SK-N-SH (cell line): Measurements from ENCODE around the gene GTF3C1.

Experiments used
- CTCF ChIP-seq: fragments of 200-600 bp; sonication (generic); IDR thresholded peaks from 2 replicates; pipeline ENCODE4 v1.6.1; 2017; ENCODE audit warnings: antibody characterized with exemption, mild to moderate bottlenecking, moderate library complexity
- EP300 ChIP-seq, 2 experiments: IDR thresholded peaks; 2 replicates each; pipeline versions ENCODE4 v1.4.0 to v1.6.1; 2012; ENCODE audit warnings: borderline replicate concordance in 1 of 2, low read depth in 1 of 2, low read length in 1 of 2
- EZH2phosphoT487 ChIP-seq: fragments of 200-600 bp; sonication (generic); IDR thresholded peaks from 2 replicates; pipeline ENCODE4 v1.6.1; 2017; ENCODE audit warnings: low read depth, mixed run types, mild to moderate bottlenecking, antibody characterized with exemption, moderate library complexity, borderline replicate concordance
- FOXJ3 ChIP-seq: sonication (generic); formaldehyde crosslinking; IDR thresholded peaks from 2 replicates; pipeline ENCODE4 v1.5.1; 2020; ENCODE audit warnings: mild to moderate bottlenecking, missing genetic modification reagents
- MAX ChIP-seq: IDR thresholded peaks from 2 replicates; pipeline ENCODE4 v1.4.0; 2012; ENCODE audit warnings: low read depth
- POLR2AphosphoS5 ChIP-seq: IDR thresholded peaks from 2 replicates; pipeline ENCODE4 v1.6.1; 2012; ENCODE audit warnings: low read depth, low read length
- RAD21 ChIP-seq: IDR thresholded peaks from 2 replicates; pipeline ENCODE4 v1.6.1; 2012; ENCODE audit warnings: mild to moderate bottlenecking, low read length
- RCOR1 ChIP-seq: fragments of 150-350 bp; IDR thresholded peaks from 2 replicates; pipeline ENCODE4 v1.6.1; 2017; ENCODE audit warnings: antibody characterized with exemption, low read length
- SIN3A ChIP-seq: IDR thresholded peaks from 2 replicates; pipeline ENCODE4 v1.6.1; 2012; ENCODE audit warnings: low read depth, mild to moderate bottlenecking, low read length, moderate library complexity, borderline replicate concordance
- SMC3 ChIP-seq: IDR thresholded peaks from 2 replicates; pipeline ENCODE4 v1.6.1; 2012; ENCODE audit warnings: low read depth, low read length, improper control_type of control experiment
- TEAD4 ChIP-seq: IDR thresholded peaks from 2 replicates; pipeline ENCODE4 v1.4.0; 2012; ENCODE audit warnings: mild to moderate bottlenecking, borderline replicate concordance; ENCODE audit not compliant: insufficient read depth
- ZBTB33 ChIP-seq: IDR thresholded peaks from 2 replicates; pipeline ENCODE4 v1.4.0; 2012; ENCODE audit warnings: low read depth, borderline replicate concordance
- TF ChIP-seq, protein P1 (sequence below): IDR thresholded peaks from 2 replicates; pipeline ENCODE4 v1.6.1; 2012; ENCODE audit warnings: mild to moderate bottlenecking, low read depth, low read length, moderate library complexity

GRCh38 chr16:27498916-27499658 is 50.6 kb downstream of the GTF3C1 start:
- TF ChIP-seq SMC3 (no peak), RAD21 (no peak), POLR2AphosphoS5 (no peak), ZBTB33 (no peak), CTCF (no peak), SIN3A (no peak), TEAD4 (no peak), EP300 (IDR thresholded peaks at IDR 0.05; ENCODE audit: borderline replicate concordance in 1 of 2, low read depth in 1 of 2, low read length in 1 of 2) (no peak), RCOR1 (no peak), FOXJ3 (CRISPR knock-in tag) (no peak), EZH2phosphoT487 (no peak), MAX (no peak)
- TF ChIP-seq, protein P1, sequence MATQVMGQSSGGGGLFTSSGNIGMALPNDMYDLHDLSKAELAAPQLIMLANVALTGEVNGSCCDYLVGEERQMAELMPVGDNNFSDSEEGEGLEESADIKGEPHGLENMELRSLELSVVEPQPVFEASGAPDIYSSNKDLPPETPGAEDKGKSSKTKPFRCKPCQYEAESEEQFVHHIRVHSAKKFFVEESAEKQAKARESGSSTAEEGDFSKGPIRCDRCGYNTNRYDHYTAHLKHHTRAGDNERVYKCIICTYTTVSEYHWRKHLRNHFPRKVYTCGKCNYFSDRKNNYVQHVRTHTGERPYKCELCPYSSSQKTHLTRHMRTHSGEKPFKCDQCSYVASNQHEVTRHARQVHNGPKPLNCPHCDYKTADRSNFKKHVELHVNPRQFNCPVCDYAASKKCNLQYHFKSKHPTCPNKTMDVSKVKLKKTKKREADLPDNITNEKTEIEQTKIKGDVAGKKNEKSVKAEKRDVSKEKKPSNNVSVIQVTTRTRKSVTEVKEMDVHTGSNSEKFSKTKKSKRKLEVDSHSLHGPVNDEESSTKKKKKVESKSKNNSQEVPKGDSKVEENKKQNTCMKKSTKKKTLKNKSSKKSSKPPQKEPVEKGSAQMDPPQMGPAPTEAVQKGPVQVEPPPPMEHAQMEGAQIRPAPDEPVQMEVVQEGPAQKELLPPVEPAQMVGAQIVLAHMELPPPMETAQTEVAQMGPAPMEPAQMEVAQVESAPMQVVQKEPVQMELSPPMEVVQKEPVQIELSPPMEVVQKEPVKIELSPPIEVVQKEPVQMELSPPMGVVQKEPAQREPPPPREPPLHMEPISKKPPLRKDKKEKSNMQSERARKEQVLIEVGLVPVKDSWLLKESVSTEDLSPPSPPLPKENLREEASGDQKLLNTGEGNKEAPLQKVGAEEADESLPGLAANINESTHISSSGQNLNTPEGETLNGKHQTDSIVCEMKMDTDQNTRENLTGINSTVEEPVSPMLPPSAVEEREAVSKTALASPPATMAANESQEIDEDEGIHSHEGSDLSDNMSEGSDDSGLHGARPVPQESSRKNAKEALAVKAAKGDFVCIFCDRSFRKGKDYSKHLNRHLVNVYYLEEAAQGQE = no peak
